Testis (tissue), 3 donors: ENCODE measurements around the gene COMMD7. TPM values are rescaled to one million over a fixed set of nuclear protein-coding genes. Genes with fewer than 3 reads are reported as not detected.
A peak's percentile ranks its signal among the peaks of the same experiment; 100 is the strongest.

ENCODE experiments used
- DNase-seq: peaks from one replicate; pipeline ENCODE4 v3.0.0-alpha.2; 2019
- H3K27ac ChIP-seq, 2 donors: fragments of 200-600 bp; sonication (generic); one replicate each; pipeline ENCODE4 v1.5.1; 2019
- H3K27me3 ChIP-seq: fragments of 200-600 bp; sonication (generic); one replicate; pipeline ENCODE4 v1.5.1; 2019
- H3K36me3 ChIP-seq: fragments of 200-600 bp; sonication (generic); one replicate; pipeline ENCODE4 v1.5.1; 2017; ENCODE audit warnings: low read depth; ENCODE audit errors: missing control alignments
- H3K4me1 ChIP-seq: fragments of 200-600 bp; sonication (generic); one replicate; pipeline ENCODE4 v1.5.1; 2019
- H3K4me3 ChIP-seq, 2 donors: fragments of 200-600 bp; sonication (generic); one replicate each; pipeline ENCODE4 v1.5.1; 2017 to 2019
- H3K9me3 ChIP-seq: fragments of 200-600 bp; sonication (generic); one replicate; pipeline ENCODE4 v1.5.1; 2017
- CTCF ChIP-seq, 3 experiments: fragments of 450-650 bp in 2 of 3; fragments of 200-600 bp in 1 of 3; sonication (generic) in 1 of 3; IDR thresholded peaks; one replicate each; pipeline ENCODE4 v1.5.1; 2016 to 2019; ENCODE audit warnings: antibody characterized with exemption in 3 of 3, mild to moderate bottlenecking in 2 of 3, moderate library complexity in 1 of 3
- POLR2A ChIP-seq: fragments of 450-650 bp; IDR thresholded peaks from one replicate; pipeline ENCODE4 v1.6.1; 2017; ENCODE audit warnings: antibody characterized with exemption, mild to moderate bottlenecking, moderate library complexity
- WGBS, 2 donors: methylation state at CpG; one replicate each; pipeline ENCODE4 v1.1.5; 2018; 5-methylcytosine and 5-hydroxymethylcytosine counted together
- intact Hi-C: fragments of 100-400 bp; cut with DNase I; formaldehyde crosslinking; loops from one replicate; pipeline ENCODE4 v1.15.1; 2023; ENCODE audit warnings: low total_unique reads
- polyA plus RNA-seq: library from polyadenylated mRNA; stranded (reverse); fragments of 350-450 nt; fragmentation: Illumina TruSeq; extraction: RNeasy Lipid Tissue Mini Kit (QIAGEN cat#74804); gene quantifications from one replicate; pipeline ENCODE4 v1.2.3, GENCODE V29; 2014; ENCODE audit warnings: low read depth, low replicate concordance; ENCODE audit not compliant: insufficient read depth
- total RNA-seq, 2 donors: library from RNA; depleted of rRNA; stranded (reverse); fragments of >200 nt; gene quantifications; one replicate each; pipeline ENCODE4 v1.2.3, GENCODE V29; 2016

The COMMD7 gene
- total and polyA plus RNA-seq, 3 donors from 2014 or later: 18.0 to 26.0 (median 21.8) TPM

GRCh38 chr20:32749914-32750637 is 6.8 kb upstream of the COMMD7 start:
- Histone ChIP-seq H3K36me3 (no peaks in the 10 kb centered on the region), H3K27ac (no peak overlapping the region), H3K4me1 (peaks cover 7% of the 10 kb centered on the region), H3K4me3 (no peak overlapping the region), H3K27me3 (no peaks in the 10 kb centered on the region), H3K9me3 (no peaks in the 10 kb centered on the region)
- intact Hi-C loops: no loop called here
- TF ChIP-seq CTCF (IDR thresholded peaks at IDR 0.05) (no peak), POLR2A (no peak)
- DNase-seq: peak; percentile 63
- 63 to 73% methylated on average over 11 of the region's 11 CpGs for WGBS, 2 donors

GRCh38 chr20:32742322-32743236 is 688 bp downstream of the COMMD7 start:
- intact Hi-C loops: no loop called here
- H3K27me3 ChIP-seq: no peaks in the 10 kb centered on the region
- peaks cover 4% of the 10 kb centered on the region for H3K4me1 ChIP-seq
- H3K9me3 ChIP-seq: no peaks in the 10 kb centered on the region
- no peaks in the 10 kb centered on the region for H3K36me3 ChIP-seq
- H3K4me3 ChIP-seq: peak overlapping the region; percentile 76 to 80
- TF ChIP-seq CTCF (IDR thresholded peaks at IDR 0.05): no peak
- no peak for TF ChIP-seq POLR2A
- 6 to 8% methylated on average over 19 to 25 of the region's 25 CpGs for WGBS, 2 donors
- no peak for DNase-seq
- H3K27ac ChIP-seq: peak overlapping the region; percentile 82 to 86

- Histone ChIP-seq H3K27me3 (no peaks in the 10 kb centered on the region), H3K4me3 (no peak overlapping the region), H3K9me3 (no peaks in the 10 kb centered on the region), H3K27ac (no peak overlapping the region), H3K4me1 (peaks cover 4% of the 10 kb centered on the region), H3K36me3 (no peaks in the 10 kb centered on the region)
- WGBS, 2 donors: 89 to 92% methylated on average over 5 of the region's 5 CpGs
- DNase-seq: no peak
- intact Hi-C loops: no loop called here
- TF ChIP-seq CTCF (IDR thresholded peaks at IDR 0.05) (no peak), POLR2A (no peak)
These were observed 2.1 kb downstream of the COMMD7 start for GRCh38 chr20:32741151-32741550.

GRCh38 chr20:32737371-32738223 is 5.7 kb downstream of the COMMD7 start:
- intact Hi-C loops: no loop called here
- no peaks in the 10 kb centered on the region for H3K27me3 ChIP-seq
- H3K4me3 ChIP-seq: no peak overlapping the region
- H3K27ac ChIP-seq: no peak overlapping the region
- 58 to 67% methylated on average over 7 of the region's 7 CpGs for WGBS, 2 donors
- H3K36me3 ChIP-seq: no peaks in the 10 kb centered on the region
- TF ChIP-seq CTCF (IDR thresholded peaks at IDR 0.05) (no peak), POLR2A (no peak)
- no peak for DNase-seq
- H3K4me1 ChIP-seq: no peaks in the 10 kb centered on the region
- H3K9me3 ChIP-seq: no peaks in the 10 kb centered on the region
